ENCODE measurements around the gene UBR1.
"Not testable (repeated sequence)": the region's sequence is repeated elsewhere in the genome, so short reads cannot be mapped to it uniquely, and the experiment has no call there.

The UBR1 gene

GRCh38 chr15:43105778-43106485 is at the start of gene UBR1:
UBR1 (minus strand) TSS chr15:43106038; CDS start chr15:43106022, 16 bp downstream.
- DNase-seq (ENCODE audit: low read depth) = peak; percentile 78

- no peak for DNase-seq (ENCODE audit: low read depth)
Measured at GRCh38 chr15:43153269-43153668, 47.4 kb upstream of the UBR1 start.

GRCh38 chr15:43151688-43152087 is 45.9 kb upstream of the UBR1 start:
- DNase-seq (ENCODE audit: low read depth) = no peak

- no peak for DNase-seq (ENCODE audit: low read depth)
Measured at GRCh38 chr15:43150191-43150929, 44.5 kb upstream of the UBR1 start.

- no peak for DNase-seq (ENCODE audit: low read depth)
Measured at GRCh38 chr15:43146184-43146583, 40.3 kb upstream of the UBR1 start.

GRCh38 chr15:43144512-43144911 is 38.7 kb upstream of the UBR1 start:
- no peak for DNase-seq (ENCODE audit: low read depth)

GRCh38 chr15:43143203-43143941 is 37.5 kb upstream of the UBR1 start:
- no peak for DNase-seq (ENCODE audit: low read depth)

- DNase-seq (ENCODE audit: low read depth) = no peak
Measured at GRCh38 chr15:43135351-43135750, 29.5 kb upstream of the UBR1 start.

- no peak for DNase-seq (ENCODE audit: low read depth)
Measured at GRCh38 chr15:43134157-43134635, 28.4 kb upstream of the UBR1 start.

- DNase-seq (ENCODE audit: low read depth) = peak; percentile 43
Measured at GRCh38 chr15:43133430-43134156, 27.8 kb upstream of the UBR1 start, which contains the start of gene TMEM62. TMEM62 (plus strand) TSS chr15:43133586; CDS start chr15:43133803, 217 bp downstream.

- DNase-seq (ENCODE audit: low read depth) = no peak
Measured at GRCh38 chr15:43132830-43133429, 27.1 kb upstream of the UBR1 start.

- DNase-seq (ENCODE audit: low read depth) = no peak
Measured at GRCh38 chr15:43128980-43129335, 23.1 kb upstream of the UBR1 start.

GRCh38 chr15:43128174-43128979 is 22.5 kb upstream of the UBR1 start:
- DNase-seq (ENCODE audit: low read depth) = not testable (repeated sequence)

GRCh38 chr15:43127752-43128151 is 21.9 kb upstream of the UBR1 start:
- no peak for DNase-seq (ENCODE audit: low read depth)

GRCh38 chr15:43126356-43126755 is 20.5 kb upstream of the UBR1 start:
- DNase-seq (ENCODE audit: low read depth) = no peak

- no peak for DNase-seq (ENCODE audit: low read depth)
Measured at GRCh38 chr15:43125100-43125661, 19.3 kb upstream of the UBR1 start.

GRCh38 chr15:43121863-43122262 is 16.0 kb upstream of the UBR1 start:
- no peak for DNase-seq (ENCODE audit: low read depth)

- DNase-seq (ENCODE audit: low read depth) = no peak
Measured at GRCh38 chr15:43118829-43119228, 13.0 kb upstream of the UBR1 start.

- no peak for DNase-seq (ENCODE audit: low read depth)
Measured at GRCh38 chr15:43118286-43118685, 12.4 kb upstream of the UBR1 start.

GRCh38 chr15:43111354-43111753 is 5.5 kb upstream of the UBR1 start:
- no peak for DNase-seq (ENCODE audit: low read depth)
